ENCODE measurements around the gene COL4A1.

DNA sequence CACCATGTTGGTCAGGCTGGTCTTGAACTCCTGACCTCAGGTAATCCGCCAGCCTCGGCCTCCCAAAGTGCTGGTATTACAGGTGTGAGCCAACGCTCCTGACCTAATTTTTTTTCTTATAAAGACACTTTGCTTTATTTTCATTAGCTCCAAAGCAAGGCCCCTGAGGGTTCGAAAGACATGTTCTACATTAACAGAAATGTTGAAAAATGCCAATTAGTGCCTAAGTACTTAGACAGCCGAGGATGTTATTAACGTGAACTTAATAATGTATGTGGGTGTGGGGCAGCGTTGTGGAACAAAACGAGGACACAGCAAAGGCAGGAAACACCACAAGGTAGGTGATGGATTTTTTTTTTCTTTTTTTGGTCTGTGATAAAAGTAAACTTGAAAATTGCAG lies 82.4 kb downstream of the COL4A1 start:
- TF ChIP-seq POLR2AphosphoS5 (IDR thresholded peaks at IDR 0.05; ENCODE audit: low read depth, low read length) (no peak), TAF1 (IDR thresholded peaks at IDR 0.05; ENCODE audit: borderline replicate concordance, insufficient read depth, low read length) (no peak), FOXP2 (optimal IDR thresholded peaks at IDR 0.05; ENCODE audit: borderline replicate concordance, extremely low read depth, extremely low read length, insufficient read depth) (no peak), SIN3A (IDR thresholded peaks at IDR 0.05; ENCODE audit: borderline replicate concordance, insufficient read depth, low read length) (no peak)
- TF ChIP-seq, protein P1, sequence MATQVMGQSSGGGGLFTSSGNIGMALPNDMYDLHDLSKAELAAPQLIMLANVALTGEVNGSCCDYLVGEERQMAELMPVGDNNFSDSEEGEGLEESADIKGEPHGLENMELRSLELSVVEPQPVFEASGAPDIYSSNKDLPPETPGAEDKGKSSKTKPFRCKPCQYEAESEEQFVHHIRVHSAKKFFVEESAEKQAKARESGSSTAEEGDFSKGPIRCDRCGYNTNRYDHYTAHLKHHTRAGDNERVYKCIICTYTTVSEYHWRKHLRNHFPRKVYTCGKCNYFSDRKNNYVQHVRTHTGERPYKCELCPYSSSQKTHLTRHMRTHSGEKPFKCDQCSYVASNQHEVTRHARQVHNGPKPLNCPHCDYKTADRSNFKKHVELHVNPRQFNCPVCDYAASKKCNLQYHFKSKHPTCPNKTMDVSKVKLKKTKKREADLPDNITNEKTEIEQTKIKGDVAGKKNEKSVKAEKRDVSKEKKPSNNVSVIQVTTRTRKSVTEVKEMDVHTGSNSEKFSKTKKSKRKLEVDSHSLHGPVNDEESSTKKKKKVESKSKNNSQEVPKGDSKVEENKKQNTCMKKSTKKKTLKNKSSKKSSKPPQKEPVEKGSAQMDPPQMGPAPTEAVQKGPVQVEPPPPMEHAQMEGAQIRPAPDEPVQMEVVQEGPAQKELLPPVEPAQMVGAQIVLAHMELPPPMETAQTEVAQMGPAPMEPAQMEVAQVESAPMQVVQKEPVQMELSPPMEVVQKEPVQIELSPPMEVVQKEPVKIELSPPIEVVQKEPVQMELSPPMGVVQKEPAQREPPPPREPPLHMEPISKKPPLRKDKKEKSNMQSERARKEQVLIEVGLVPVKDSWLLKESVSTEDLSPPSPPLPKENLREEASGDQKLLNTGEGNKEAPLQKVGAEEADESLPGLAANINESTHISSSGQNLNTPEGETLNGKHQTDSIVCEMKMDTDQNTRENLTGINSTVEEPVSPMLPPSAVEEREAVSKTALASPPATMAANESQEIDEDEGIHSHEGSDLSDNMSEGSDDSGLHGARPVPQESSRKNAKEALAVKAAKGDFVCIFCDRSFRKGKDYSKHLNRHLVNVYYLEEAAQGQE (IDR thresholded peaks at IDR 0.05; ENCODE audit: insufficient read depth in 1 of 2, low read depth in 2 of 2, low read length in 2 of 2) = no peak
